Cardiac muscle cell (in vitro differentiated cells and primary cell): ENCODE measurements around the gene RAPGEF4. TPM values are rescaled to one million over a fixed set of nuclear protein-coding genes. Genes with fewer than 3 reads are reported as not detected.

Source experiments
- DNase-seq, 2 donors: peaks; one replicate each; pipeline versions ENCODE4 v3.0.0 to v3.0.0-alpha.2; 2010 to 2017; ENCODE audit warnings: low read depth in 1 of 2, low spot score in 1 of 2
- H3K27ac ChIP-seq: fragments of 200-600 bp; sonication (generic); 2 replicates; pipeline ENCODE4 v1.5.1; 2016
- H3K27me3 ChIP-seq: fragments of 200-600 bp; sonication (generic); 2 replicates; pipeline ENCODE4 v1.6.0; 2016; ENCODE audit warnings: control low read depth
- H3K36me3 ChIP-seq: fragments of 200-600 bp; sonication (generic); 2 replicates; pipeline ENCODE4 v1.5.1; 2016; ENCODE audit warnings: control low read depth
- H3K4me1 ChIP-seq: fragments of 200-600 bp; sonication (generic); 2 replicates; pipeline ENCODE4 v1.8.1; 2017; ENCODE audit warnings: low read depth, mild to moderate bottlenecking, mixed run types
- H3K4me3 ChIP-seq: fragments of 200-600 bp; sonication (generic); 2 replicates; pipeline ENCODE4 v1.5.1; 2016; ENCODE audit warnings: mild to moderate bottlenecking
- H3K9me3 ChIP-seq: fragments of 200-600 bp; sonication (generic); 2 replicates; pipeline ENCODE4 v1.5.1; 2017; ENCODE audit warnings: low read depth, mild to moderate bottlenecking, control low read depth
- polyA plus RNA-seq: library from polyadenylated mRNA; unstranded; fragments of >200 nt; fragmentation: Nextera tagmentation; extraction: Ambion mirVana; gene quantifications from 2 replicates; pipeline ENCODE4 v1.2.1, GENCODE V29; 2016
- total RNA-seq: library from RNA; depleted of rRNA; stranded (reverse); fragments of >200 nt; gene quantifications from 2 replicates; pipeline ENCODE4 v1.2.3, GENCODE V29; 2016
- TF ChIP-seq, protein P1 (sequence below): IDR thresholded peaks from 2 replicates; pipeline ENCODE4 v1.5.1; 2012; ENCODE audit warnings: low read depth, mild to moderate bottlenecking, low read length

Gene RAPGEF4
- total and polyA plus RNA-seq, 2 experiments from 2014 or later = 5.3 to 21.2 TPM

DNA sequence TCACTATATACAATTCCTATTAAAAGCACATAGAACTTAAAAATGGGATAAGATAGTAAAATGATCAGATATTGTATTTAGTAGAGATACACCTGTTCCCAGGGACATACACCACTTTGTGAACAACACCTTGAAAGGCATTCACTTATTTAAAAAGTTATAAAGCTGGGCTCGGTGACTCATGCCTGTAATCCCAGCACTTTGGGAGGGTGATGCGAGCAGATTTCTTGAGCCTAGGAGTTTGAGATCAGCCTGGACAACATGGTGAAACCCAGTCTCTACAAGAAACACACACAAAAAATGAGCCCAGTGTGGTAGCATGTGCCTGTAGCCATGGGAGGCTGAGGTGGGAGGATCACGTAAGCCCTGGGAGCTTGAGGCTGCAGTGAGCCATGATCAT, 90.9 kb downstream of the RAPGEF4 start:
- TF ChIP-seq, protein P1, sequence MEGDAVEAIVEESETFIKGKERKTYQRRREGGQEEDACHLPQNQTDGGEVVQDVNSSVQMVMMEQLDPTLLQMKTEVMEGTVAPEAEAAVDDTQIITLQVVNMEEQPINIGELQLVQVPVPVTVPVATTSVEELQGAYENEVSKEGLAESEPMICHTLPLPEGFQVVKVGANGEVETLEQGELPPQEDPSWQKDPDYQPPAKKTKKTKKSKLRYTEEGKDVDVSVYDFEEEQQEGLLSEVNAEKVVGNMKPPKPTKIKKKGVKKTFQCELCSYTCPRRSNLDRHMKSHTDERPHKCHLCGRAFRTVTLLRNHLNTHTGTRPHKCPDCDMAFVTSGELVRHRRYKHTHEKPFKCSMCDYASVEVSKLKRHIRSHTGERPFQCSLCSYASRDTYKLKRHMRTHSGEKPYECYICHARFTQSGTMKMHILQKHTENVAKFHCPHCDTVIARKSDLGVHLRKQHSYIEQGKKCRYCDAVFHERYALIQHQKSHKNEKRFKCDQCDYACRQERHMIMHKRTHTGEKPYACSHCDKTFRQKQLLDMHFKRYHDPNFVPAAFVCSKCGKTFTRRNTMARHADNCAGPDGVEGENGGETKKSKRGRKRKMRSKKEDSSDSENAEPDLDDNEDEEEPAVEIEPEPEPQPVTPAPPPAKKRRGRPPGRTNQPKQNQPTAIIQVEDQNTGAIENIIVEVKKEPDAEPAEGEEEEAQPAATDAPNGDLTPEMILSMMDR = no peak
- Histone ChIP-seq H3K27ac (no peak overlapping the region), H3K9me3 (no peaks in the 10 kb centered on the region), H3K36me3 (no peaks in the 10 kb centered on the region), H3K4me3 (no peak overlapping the region), H3K4me1 (no peaks in the 10 kb centered on the region), H3K27me3 (no peaks in the 10 kb centered on the region)
- DNase-seq = no peak

DNA sequence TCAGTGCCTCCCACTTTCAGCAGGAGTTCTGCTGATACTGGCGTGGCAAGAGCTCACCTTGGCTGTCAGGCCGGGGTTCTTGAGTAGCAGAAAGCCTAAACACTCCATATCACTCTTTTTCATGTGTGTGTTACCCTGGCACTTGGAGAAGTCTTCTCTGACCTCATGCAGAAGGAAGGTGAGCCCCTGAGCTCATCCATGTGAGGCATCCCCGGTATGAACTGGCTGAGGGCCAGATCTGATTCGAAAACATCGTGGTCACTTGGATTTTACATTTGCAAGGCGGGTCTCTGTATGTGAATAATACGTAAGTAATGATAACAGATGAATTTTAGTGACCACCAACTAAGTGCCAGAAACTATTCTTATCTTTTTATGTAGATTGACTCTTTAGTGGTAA, 93.6 kb downstream of the RAPGEF4 start:
- no peak overlapping the region for H3K27ac ChIP-seq
- H3K36me3 ChIP-seq = no peaks in the 10 kb centered on the region
- peak in 1 of 2 donors; percentile 74 for DNase-seq
- TF ChIP-seq, protein P1 = no peak
- no peaks in the 10 kb centered on the region for H3K9me3 ChIP-seq
- H3K27me3 ChIP-seq = no peaks in the 10 kb centered on the region
- peaks cover 5% of the 10 kb centered on the region for H3K4me1 ChIP-seq
- H3K4me3 ChIP-seq = no peak overlapping the region

DNA sequence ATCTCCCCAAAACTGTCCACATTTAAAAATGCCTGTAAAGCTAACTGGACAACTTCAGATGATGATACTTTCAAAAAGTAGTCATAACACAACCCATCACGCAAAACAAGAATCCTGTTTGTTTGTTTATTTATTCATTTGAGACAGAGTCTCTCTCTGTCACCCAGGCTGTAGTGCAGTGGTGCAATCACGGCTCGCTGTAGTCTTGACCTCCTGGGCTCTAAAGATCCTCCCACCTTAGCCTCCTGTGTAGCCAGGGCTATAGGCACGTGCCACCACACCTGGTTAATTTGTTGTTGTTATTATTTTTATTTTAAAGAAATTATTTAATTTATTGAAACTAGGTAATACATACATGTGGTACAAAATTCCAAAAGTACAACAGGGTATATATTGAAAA, 94.8 kb downstream of the RAPGEF4 start:
- TF ChIP-seq, protein P1 = no peak
- H3K27me3 ChIP-seq = no peaks in the 10 kb centered on the region
- no peak overlapping the region for H3K4me3 ChIP-seq
- H3K27ac ChIP-seq = no peak overlapping the region
- H3K36me3 ChIP-seq = no peaks in the 10 kb centered on the region
- no peaks in the 10 kb centered on the region for H3K9me3 ChIP-seq
- DNase-seq = no peak
- peaks cover 16% of the 10 kb centered on the region for H3K4me1 ChIP-seq

DNA sequence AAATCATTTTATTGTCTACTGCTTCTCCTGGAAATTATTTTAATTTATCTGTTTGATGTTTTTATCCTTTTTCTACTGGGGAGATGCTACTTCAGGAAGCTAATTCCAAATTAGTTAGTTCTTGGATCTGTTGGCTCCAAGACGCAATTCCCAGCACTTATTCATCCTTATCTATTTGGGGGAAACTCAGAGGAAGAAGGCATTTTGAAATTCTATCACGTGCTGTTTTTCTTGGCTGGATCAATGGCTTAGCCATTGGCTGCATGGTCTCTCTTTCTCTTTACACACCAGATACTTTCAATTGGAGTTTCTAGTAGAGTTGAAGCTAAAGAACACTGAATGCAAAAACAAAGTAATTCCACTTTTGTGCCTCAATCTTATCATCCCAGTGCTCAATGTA, 98.3 kb downstream of the RAPGEF4 start:
- Histone ChIP-seq H3K9me3 (no peaks in the 10 kb centered on the region), H3K27me3 (no peaks in the 10 kb centered on the region), H3K27ac (no peak overlapping the region), H3K4me1 (peaks cover 33% of the 10 kb centered on the region), H3K36me3 (no peaks in the 10 kb centered on the region), H3K4me3 (no peak overlapping the region)
- TF ChIP-seq, protein P1 = no peak
- peak in 1 of 2 donors; percentile 93 for DNase-seq

DNA sequence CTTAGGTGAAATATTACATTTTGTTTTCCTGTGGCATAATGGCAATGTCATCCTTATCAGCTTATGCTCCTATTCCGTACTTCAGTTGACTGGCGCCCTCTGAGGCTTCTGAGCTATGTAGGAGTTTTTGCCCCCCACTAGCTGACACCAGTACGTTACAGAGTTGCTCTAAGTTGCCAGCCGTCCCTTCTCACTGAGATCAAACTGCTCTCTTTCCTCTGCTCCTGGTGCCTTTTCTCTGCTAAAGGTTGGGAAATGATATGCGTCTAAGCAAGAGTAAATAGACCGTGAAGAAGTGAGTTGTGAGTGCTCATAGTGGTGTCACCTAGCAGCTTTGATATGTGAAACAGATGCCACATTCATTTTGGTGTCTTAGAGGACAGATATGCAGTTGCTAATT, 99.2 kb downstream of the RAPGEF4 start:
- TF ChIP-seq, protein P1 = no peak
- no peaks in the 10 kb centered on the region for H3K36me3 ChIP-seq
- peak in 1 of 2 donors; percentile 55 for DNase-seq
- H3K4me3 ChIP-seq = no peak overlapping the region
- no peaks in the 10 kb centered on the region for H3K27me3 ChIP-seq
- H3K9me3 ChIP-seq = no peaks in the 10 kb centered on the region
- H3K27ac ChIP-seq = peak overlapping the region; percentile 69
- H3K4me1 ChIP-seq = peaks cover 33% of the 10 kb centered on the region

DNA sequence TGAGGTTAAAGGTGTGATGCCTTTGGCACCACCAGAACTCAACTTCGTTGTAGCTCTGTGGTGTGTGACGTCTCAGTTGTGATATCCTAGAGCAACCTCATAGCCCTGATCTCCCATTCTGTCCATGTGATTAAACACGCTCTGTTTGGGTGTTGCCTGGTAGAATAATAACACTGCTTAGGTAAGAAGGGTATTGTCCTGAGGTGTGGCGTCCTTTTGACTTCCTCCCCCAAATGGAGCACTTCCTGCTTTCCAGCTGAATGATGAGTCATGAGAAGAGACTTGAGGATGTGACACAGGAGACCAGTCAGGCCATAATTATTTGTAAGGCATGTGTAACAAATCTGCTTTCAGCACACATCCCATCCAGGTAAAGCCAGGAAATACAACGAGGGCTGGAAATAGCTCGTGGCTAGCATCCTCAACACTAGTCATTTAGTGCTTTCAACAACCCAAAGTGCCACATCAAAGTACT, 100.7 kb downstream of the RAPGEF4 start:
- H3K36me3 ChIP-seq = no peaks in the 10 kb centered on the region

More for the DNA sequence above, 100.7 kb downstream of the RAPGEF4 start:
- H3K4me1 ChIP-seq = peaks cover 33% of the 10 kb centered on the region
- peak in 1 of 2 donors; percentile 63 for DNase-seq
- H3K27me3 ChIP-seq = no peaks in the 10 kb centered on the region
- H3K9me3 ChIP-seq = no peaks in the 10 kb centered on the region
- no peak overlapping the region for H3K27ac ChIP-seq
- H3K4me3 ChIP-seq = no peak overlapping the region
- TF ChIP-seq, protein P1 = no peak
